Prostate gland (tissue), 2 donors: Measurements from ENCODE around the gene NETO1. TPM values are rescaled to one million over a fixed set of nuclear protein-coding genes. Genes with fewer than 3 reads are reported as not detected.

ENCODE experiments used
- DNase-seq: peaks from one replicate; pipeline ENCODE4 v3.0.0-alpha.2; 2019; ENCODE audit warnings: low spot score
- H3K27ac ChIP-seq, 2 donors: fragments of 200-600 bp; sonication (generic); 2 replicates each; pipeline ENCODE4 v1.5.1; 2017 to 2019
- H3K27me3 ChIP-seq: fragments of 200-600 bp; sonication (generic); replicated peaks from 2 replicates; pipeline ENCODE4 v1.5.1; 2019; ENCODE audit not compliant: insufficient read depth
- H3K36me3 ChIP-seq, 2 donors: fragments of 200-600 bp; sonication (generic); 1 replicate in 1 of 2; 2 replicates in 1 of 2; pipeline versions ENCODE4 v1.5.1 to v1.8.1; 2017 to 2019
- H3K4me1 ChIP-seq: fragments of 200-600 bp; sonication (generic); replicated peaks from 2 replicates; pipeline ENCODE4 v1.5.1; 2019
- H3K4me3 ChIP-seq, 2 donors: fragments of 200-600 bp; sonication (generic); 2 replicates each; pipeline ENCODE4 v1.5.1; 2017 to 2019
- H3K9me3 ChIP-seq: fragments of 200-600 bp; sonication (generic); 2 replicates; pipeline ENCODE4 v1.5.1; 2017
- POLR2A ChIP-seq: fragments of 450-650 bp; IDR thresholded peaks from one replicate; pipeline ENCODE4 v1.6.1; 2016; ENCODE audit warnings: antibody characterized with exemption, mild to moderate bottlenecking
- POLR2AphosphoS5 ChIP-seq: sonication (generic); formaldehyde crosslinking; IDR thresholded peaks from one replicate; pipeline ENCODE4 v1.6.1; 2017; ENCODE audit warnings: antibody characterized with exemption
- WGBS: methylation state at CpG from one replicate; pipeline ENCODE4 v1.1.5; 2018; 5-methylcytosine and 5-hydroxymethylcytosine counted together
- intact Hi-C: fragments of 100-400 bp; cut with DNase I; formaldehyde crosslinking; loops from one replicate; pipeline ENCODE4 v1.14.2; 2022
- microRNA-seq: library from miRNA; unstranded; fragments of <30 nt; microRNA quantifications from one replicate; pipeline ENCODE4, GENCODE V29; 2016
- small RNA-seq, 2 donors: library from RNA; depleted of rRNA; stranded (forward); fragments of <200 nt; gene quantifications; one replicate each; pipeline ENCODE3, GENCODE V24; 2016
- total RNA-seq, 2 donors: library from RNA; depleted of rRNA; stranded (reverse); fragments of >200 nt; gene quantifications; one replicate each; pipeline ENCODE4 v1.1.0, GENCODE V29; 2016
- TF ChIP-seq, protein P1 (sequence below), 4 experiments: fragments of 200-600 bp in 2 of 4; fragments of 450-650 bp in 2 of 4; sonication (generic) in 2 of 4; IDR thresholded peaks; 1 replicate in 3 of 4; 2 replicates in 1 of 4; pipeline ENCODE4 v1.5.1; 2016 to 2019; ENCODE audit warnings: antibody characterized with exemption in 4 of 4, mild to moderate bottlenecking in 2 of 4, moderate library complexity in 2 of 4

Gene NETO1
- total RNA-seq, 2 donors from 2014 or later, result 1.6 TPM; not detected in 1

DNA sequence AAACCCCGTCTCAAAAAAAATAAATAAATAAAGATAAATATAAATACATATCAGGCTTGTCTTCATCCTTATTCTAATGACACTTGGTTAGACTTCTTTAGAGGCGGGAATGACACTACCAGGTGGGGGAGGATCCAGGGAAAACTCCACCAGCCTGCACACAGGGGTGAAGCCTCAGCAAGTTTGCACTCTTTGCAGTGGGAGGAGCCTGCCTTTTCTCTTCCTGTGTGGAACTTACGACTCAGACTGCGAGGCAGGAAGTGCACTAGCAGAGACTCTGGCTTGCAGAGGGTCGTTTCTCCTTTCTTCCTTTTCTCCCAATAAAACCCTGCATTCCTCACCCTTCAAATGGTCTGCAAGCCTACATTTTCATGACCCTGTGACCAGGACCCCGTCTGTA, 170.1 kb downstream of the NETO1 start:
- Histone ChIP-seq H3K4me3 (no peak overlapping the region), H3K36me3 (no peaks in the 10 kb centered on the region), H3K27me3 (no peaks in the 10 kb centered on the region), H3K4me1 (no peaks in the 10 kb centered on the region), H3K9me3 (no peaks in the 10 kb centered on the region), H3K27ac (no peak overlapping the region)
- intact Hi-C loops, result no loop called here
- no peak for TF ChIP-seq POLR2AphosphoS5
- no peak for TF ChIP-seq POLR2A
- TF ChIP-seq, protein P1, sequence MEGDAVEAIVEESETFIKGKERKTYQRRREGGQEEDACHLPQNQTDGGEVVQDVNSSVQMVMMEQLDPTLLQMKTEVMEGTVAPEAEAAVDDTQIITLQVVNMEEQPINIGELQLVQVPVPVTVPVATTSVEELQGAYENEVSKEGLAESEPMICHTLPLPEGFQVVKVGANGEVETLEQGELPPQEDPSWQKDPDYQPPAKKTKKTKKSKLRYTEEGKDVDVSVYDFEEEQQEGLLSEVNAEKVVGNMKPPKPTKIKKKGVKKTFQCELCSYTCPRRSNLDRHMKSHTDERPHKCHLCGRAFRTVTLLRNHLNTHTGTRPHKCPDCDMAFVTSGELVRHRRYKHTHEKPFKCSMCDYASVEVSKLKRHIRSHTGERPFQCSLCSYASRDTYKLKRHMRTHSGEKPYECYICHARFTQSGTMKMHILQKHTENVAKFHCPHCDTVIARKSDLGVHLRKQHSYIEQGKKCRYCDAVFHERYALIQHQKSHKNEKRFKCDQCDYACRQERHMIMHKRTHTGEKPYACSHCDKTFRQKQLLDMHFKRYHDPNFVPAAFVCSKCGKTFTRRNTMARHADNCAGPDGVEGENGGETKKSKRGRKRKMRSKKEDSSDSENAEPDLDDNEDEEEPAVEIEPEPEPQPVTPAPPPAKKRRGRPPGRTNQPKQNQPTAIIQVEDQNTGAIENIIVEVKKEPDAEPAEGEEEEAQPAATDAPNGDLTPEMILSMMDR (IDR thresholded peaks at IDR 0.05), result no peak
- 67% methylated on average over 6 of the region's 6 CpGs for WGBS
- no peak for DNase-seq

DNA sequence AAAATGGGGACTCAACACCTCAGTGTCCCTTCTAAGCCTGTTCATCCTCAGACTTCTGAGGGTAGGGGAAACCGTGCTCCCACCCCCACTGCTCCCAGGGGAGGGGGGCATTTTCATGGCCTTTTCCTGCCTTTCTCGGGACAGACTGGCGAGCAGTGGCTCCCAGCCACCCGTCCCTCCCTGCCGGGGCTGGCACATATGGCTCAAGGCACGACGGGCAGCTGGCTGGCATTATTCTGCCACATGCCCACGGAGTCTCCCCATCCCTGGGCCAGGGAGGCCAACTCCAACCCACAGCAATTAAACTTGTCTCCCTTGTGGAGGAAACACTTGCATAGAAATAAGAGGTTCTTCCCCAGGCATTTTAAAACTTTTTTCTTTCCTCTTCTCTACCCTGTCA, 175.2 kb downstream of the NETO1 start:
- Histone ChIP-seq H3K4me1 (no peaks in the 10 kb centered on the region), H3K9me3 (no peaks in the 10 kb centered on the region), H3K27ac (no peak overlapping the region), H3K27me3 (no peaks in the 10 kb centered on the region), H3K4me3 (no peak overlapping the region), H3K36me3 (no peaks in the 10 kb centered on the region)
- TF ChIP-seq POLR2AphosphoS5 (no peak), POLR2A (no peak)
- TF ChIP-seq, protein P1 (IDR thresholded peaks at IDR 0.05), result no peak
- no peak for DNase-seq
- intact Hi-C loops, result no loop called here
- 17% methylated on average over 8 of the region's 8 CpGs for WGBS

Small RNA genes within 50 kb of the gene (microRNA-seq; reads per million reads assigned to microRNA genes)
- not detected for gene MIR548AV

Small RNA genes within 50 kb of the gene (small RNA-seq; reads per million reads assigned to genes)
- gene MIR548AV (0 reads per million in 2 donors), gene RNA5SP460 (15.0 to 86.5 reads per million in 2 donors)
